DMS114 treated with DMSO at 0.1 percent for 48 hours (cell line): Measurements from ENCODE around the gene METRNL.
"Not testable (repeated sequence)": the region's sequence is repeated elsewhere in the genome, so short reads cannot be mapped to it uniquely, and the experiment has no call there.

Experiments used
- DNase-seq: peaks from one replicate; lab custom pipeline; 2025; ENCODE audit not compliant: unreplicated experiment; lab: John Stamatoyannopoulos, UW

METRNL gene

DNA sequence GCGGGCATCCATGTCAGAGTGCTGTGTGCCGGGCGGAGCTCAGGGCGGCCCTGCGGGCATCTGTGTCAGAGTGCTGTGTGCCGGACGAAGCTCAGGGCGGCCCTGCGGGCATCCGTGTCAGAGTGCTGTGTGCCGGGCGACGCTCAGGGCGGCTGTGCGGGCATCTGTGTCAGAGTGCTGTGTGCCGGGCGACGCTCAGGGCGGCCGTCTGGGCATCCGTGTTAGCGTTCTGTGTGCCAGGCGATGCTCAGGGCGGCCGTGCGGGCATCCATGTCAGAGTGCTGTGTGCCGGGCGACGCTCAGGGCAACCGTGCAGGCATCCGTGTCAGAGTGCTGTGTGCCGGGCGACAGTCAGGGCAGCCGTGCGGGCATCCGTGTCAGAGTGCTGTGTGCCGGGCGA is 55.0 kb downstream of the METRNL start:
- DNase-seq, result not testable (repeated sequence)

DNA sequence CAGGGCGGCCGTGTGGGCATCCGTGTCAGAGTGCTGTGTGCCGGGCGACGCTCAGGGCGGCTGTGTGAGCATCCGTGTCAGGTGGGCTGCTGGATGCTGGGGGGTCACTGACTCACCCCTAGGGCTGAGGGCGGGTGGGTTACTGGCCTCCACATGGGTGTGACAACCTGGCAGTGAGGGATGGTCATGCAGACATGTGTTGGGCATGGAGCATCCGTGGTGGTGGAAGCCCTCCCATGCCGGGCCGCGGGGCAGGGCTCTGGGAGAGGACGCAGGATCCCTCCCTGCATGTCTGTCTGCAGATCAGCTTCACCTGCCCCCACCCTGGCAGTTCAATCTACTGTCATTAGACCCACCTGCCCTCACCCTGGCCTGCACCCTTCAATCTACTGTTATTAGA is 56.3 kb downstream of the METRNL start:
- DNase-seq, result no peak

DNA sequence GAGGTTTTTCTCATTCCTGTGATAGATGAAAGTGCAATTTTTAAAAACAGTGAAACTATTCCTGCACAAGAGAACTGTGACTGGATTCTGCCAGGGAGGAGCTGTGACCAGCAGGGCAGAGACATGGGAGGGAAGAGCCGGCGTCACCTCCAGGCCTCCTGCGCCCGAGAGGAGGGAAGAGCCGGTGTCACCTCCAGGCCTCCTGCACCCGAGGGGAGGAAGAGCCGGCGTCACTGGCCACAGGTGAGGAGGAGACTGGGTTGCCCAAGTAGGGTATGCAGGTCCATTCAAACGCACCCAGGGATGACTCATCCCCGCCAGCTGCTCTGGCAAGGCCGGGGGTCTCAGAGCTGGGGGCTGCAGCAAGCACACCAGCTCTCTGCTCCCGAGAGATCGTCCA is 56.7 kb downstream of the METRNL start:
- DNase-seq, result no peak

DNA sequence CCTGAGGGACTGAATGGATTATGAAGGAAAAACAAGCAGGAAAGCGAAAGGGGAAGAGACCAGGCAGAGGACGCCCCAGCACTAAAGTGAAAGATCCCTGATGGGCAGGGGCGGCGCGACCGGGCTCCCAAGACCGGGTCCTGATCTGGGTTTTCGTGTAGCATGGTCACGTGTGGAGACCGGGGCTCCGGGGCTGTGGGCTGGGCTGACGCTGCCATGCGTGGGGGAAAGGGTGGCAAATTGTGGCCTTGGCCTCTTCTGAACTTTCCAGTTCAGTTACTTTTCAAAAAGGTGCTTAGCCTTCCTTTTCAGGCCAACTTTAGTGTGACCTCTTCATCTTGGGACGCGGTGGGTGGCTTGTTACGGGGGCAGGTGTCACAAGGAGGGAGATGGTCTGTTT is 57.5 kb downstream of the METRNL start:
- no peak for DNase-seq

DNA sequence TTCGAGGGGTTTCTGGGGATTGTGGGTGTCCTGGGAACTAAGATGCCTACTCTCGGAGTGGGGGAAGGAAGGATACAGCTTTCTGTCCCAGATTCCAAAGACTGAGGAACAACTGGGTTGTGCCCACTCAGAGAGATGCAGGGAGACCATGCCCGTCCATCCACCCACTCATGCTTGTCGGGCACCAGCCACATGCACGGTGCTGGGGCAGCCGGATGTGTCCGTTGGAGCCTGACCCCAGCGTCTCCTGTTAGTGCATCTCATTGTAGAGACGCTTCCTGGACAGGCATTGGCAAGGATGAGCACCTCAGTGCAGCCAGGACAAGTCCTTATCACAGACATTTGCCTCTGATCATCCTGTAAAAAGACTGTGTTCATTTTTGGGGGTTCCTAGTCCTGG is 58.1 kb downstream of the METRNL start:
- no peak for DNase-seq

DNA sequence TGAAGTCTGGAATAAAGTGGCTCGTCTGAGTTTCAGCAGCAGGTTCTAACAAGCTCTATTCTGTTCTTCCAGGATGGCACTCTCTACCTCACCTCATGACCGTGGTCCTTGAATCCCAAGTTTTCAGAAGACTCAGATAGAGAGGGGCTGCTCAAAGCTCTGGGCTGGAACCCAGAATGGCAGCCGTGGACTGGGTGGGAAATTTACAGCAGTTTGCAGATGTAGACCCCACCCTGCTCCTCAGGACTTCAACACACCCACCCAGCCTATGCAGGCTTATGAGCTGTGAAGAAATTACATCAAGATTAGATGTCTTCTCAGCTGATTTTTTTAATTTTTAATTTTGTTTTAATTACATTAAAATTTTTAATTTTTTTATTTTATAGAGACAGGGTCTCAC is 59.4 kb downstream of the METRNL start:
- DNase-seq, result no peak

DNA sequence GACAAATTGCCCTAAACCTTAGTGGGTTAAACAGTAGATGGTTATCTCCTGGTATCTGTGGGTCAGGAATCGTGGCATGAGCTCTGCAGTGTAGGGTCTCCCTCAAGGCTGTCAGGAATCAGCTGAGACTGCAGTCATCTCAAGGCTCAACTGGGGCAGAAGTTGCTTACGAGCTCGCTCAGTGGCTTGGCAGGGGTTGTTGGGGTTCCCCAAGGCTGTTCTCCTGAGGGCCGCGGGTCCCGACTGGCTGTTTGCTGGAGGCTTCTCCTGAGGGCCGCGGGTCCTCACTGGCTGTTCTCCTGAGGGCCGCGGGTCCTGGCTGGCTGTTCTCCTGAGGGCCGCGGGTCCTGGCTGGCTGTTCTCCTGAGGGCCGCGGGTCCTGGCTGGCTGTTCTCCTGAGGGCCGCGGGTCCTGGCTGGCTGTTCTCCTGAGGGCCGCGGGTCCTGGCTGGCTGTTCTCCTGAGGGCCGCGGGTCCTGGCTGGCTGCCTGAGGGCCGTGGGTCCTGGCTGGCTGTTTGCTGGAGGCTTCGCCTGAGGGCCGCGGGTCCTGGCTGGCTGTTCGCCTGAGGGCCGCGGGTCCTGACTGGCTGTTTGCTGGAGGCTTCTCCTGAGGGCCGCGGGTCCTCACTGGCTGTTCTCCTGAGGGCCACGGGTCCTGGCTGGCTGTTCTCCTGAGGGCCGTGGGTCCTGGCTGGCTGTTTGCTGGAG is 60.3 kb downstream of the METRNL start:
- DNase-seq, result not testable (repeated sequence)

DNA sequence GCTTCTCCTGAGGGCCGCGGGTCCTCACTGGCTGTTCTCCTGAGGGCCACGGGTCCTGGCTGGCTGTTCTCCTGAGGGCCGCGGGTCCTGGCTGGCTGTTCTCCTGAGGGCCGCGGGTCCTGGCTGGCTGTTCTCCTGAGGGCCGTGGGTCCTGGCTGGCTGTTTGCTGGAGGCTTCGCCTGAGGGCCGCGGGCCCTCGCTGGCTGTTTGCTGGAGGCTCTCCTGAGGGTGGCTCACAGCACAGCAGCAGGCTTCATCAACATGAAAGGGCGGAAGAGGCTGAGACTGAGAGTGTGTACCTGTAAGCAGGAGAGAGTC is 60.8 kb downstream of the METRNL start:
- DNase-seq, result not testable (repeated sequence)

DNA sequence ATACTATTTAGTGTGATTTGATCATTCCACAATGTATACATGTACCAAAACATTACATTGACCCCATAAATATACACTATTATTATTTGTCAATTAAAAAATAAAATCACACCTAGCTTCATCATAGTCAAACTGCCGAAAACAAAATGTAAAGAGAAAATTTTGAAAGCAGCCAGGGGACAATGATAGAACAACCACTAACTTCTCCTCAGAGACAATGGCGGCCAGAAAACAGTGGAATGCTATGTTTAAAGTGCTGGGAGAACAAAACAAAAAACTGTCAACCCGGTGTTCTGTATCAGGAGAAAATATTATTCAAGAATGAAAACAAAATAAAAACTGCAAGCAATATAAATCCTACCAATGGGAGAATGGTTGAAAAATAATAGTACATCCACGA is 63.2 kb downstream of the METRNL start:
- no peak for DNase-seq

DNA sequence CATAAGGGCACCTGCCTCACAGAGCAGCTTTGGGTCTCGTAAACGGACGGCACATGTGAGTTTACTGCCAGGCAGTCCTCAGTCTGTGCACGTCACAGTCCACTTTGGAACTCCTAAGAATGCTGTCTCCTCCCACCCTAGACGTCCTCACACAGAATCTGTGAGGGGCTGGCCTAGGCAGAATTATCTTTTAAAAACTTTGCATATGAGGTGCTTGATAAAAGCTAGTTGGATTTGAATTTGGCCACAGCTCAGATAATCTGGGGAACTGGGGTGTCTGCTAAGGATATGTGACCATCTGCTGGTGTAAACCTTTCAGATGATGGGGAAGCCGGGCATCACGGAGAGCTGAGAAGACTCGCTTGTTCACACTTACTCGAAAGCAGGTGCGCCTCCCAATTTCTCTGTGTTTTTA is 64.4 kb downstream of the METRNL start:
- no peak for DNase-seq
